HFF-Myc (cell line): ENCODE results near the gene ARPIN.
"Not testable (repeated sequence)": the region's sequence is repeated elsewhere in the genome, so short reads cannot be mapped to it uniquely, and the experiment has no call there.

Experiments
- DNase-seq: peaks from one replicate; pipeline ENCODE4 v3.0.0-alpha.2; 2011; ENCODE audit warnings: low read depth; ENCODE audit errors: extremely low read depth
- H3K4me3 ChIP-seq: replicated peaks from 2 replicates; pipeline ENCODE4 v1.5.1; 2011; ENCODE audit warnings: low read depth, mild to moderate bottlenecking, control low read depth, low read length
- TF ChIP-seq, protein P1 (sequence below): IDR thresholded peaks from 2 replicates; pipeline ENCODE4 v1.5.1; 2012; ENCODE audit warnings: mild to moderate bottlenecking, low read depth, low read length, control low read depth; ENCODE audit errors: missing control alignments

ARPIN gene

GRCh38 chr15:89912674-89913396 is at the start of gene ARPIN:
ARPIN (minus strand) TSS chr15:89912952; CDS start chr15:89912835, 117 bp downstream.
- TF ChIP-seq, protein P1, sequence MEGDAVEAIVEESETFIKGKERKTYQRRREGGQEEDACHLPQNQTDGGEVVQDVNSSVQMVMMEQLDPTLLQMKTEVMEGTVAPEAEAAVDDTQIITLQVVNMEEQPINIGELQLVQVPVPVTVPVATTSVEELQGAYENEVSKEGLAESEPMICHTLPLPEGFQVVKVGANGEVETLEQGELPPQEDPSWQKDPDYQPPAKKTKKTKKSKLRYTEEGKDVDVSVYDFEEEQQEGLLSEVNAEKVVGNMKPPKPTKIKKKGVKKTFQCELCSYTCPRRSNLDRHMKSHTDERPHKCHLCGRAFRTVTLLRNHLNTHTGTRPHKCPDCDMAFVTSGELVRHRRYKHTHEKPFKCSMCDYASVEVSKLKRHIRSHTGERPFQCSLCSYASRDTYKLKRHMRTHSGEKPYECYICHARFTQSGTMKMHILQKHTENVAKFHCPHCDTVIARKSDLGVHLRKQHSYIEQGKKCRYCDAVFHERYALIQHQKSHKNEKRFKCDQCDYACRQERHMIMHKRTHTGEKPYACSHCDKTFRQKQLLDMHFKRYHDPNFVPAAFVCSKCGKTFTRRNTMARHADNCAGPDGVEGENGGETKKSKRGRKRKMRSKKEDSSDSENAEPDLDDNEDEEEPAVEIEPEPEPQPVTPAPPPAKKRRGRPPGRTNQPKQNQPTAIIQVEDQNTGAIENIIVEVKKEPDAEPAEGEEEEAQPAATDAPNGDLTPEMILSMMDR = no peak
- peak within 1 kb of the TSS; percentile 58 for H3K4me3 ChIP-seq
- no peak for DNase-seq

DNA sequence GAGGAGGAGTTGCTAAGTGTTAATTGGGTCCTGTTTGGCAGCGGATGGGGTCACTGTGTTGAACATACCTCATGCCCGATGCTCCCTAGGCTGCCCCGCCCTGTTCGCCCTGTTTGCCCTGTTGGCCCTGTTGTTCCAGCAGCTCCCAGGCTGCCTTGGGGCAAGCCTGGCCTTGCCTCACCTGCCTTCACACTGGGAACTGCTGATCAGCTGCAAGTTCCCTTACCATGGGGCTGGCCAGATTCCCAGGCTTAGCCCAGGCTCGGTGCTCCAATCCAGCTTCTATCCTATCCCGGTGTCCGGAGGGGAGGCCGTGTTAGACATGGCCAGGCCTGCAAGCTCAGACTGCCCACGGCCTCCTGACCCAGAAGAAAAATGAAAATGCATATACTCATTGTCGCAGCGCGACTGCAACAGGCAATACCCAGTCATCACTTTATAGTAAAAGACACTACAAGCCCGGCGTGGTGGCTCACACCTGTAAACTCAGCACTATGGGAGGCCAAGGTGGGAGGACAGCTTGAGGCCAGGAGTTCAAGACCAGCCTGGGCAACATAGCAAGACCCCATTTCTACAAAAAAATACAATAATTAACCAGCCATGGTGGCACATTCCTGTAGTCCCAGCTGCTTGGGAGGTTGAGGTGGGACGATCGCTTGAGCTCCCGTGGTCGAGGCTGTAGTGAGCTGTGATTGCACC is 45.5 kb upstream of the ARPIN start:
- DNase-seq = no peak
- TF ChIP-seq, protein P1 = no peak

GRCh38 chr15:89955449-89955998 is 42.8 kb upstream of the ARPIN start:
- not testable (repeated sequence) for DNase-seq, H3K4me3 ChIP-seq

More for the DNA sequence above, 45.5 kb upstream of the ARPIN start:
- no peak overlapping the region for H3K4me3 ChIP-seq

DNA sequence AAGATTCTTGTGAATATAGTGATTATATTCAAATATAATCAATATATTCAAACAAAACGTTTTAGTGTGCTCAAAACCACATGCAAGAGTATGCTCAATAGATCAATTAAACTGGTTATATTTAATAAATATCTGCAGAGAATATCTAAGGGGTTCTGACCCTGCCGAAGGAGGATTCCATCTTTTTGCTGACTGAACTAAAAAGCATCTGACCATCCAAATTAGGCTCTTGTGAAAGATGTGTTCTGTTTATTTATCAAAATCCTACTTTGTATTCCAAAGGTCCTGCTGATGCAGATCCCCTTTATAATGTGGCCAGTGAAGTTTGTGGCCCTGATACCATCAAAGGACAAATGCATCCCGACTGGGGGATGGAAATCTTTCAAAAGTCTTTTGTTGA is 41.8 kb upstream of the ARPIN start:
- H3K4me3 ChIP-seq = no peak overlapping the region
- no peak for DNase-seq
- TF ChIP-seq, protein P1 = no peak

DNA sequence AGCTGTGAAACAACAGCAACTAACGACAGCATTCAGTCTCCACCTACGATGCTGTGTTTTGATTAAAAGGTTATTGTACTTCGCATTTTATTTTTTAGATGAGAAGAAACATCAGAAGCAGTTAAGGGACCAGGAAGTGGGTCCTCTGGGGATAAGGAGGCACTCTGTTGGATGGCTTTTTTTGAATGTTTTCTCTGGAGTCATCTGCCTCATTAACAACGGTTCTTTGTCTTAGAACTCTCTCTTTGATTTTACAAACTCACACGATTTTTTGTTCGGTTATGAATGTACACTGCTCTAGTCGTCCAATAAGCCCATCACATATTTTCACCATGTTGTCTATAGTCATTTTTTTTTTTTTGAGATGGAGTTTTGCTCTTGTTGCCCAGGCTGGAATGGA is 36.0 kb upstream of the ARPIN start:
- H3K4me3 ChIP-seq = no peak overlapping the region
- no peak for DNase-seq
- TF ChIP-seq, protein P1 = no peak

DNA sequence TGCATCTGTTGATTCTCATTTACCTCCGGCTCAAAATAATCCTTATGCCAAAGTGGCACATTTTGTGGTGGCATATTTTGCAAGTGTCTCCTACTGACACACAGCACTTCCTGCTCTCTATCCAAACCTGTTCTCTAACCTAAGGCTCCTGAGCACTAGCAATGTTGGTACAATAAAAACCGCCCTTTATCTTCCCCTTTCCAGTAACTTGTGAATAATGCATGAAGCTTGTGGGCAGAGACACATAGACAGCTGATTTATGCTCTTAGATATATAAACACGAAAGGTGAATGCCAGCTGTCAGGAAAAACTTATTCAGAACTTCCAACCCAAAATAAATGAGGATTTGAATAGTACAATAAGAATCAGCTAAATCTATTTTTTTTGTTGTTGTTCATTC is 34.6 kb upstream of the ARPIN start:
- TF ChIP-seq, protein P1 = no peak
- DNase-seq = no peak
- no peak overlapping the region for H3K4me3 ChIP-seq

DNA sequence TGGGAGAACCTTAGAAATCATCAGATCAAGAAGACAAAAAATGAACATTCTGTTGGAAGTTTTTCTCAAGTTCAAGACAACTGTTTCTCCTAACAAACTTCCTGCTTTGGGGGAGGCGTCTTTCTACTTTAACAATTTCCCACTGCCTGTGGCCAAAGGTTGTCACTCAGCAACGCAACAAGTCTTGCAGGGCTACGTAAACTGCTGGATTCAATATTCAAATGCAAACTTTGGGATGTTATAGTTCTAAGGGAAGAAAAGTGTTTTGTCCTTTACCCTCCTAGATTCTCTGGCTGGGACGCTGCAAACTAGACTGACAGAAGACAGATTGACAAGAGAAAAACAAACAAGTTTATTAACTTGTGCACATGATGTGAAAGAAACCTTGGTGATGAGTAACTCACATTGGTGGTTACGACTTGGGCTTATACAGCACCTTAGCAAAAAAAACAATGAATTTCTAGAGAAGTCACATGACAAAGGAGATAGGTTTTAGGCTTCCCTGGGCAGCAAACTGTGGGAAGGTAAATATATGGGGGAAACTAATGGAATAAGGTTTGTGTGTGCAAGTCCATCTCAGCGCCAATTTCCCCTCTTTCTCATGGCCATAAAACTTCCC is 34.0 kb upstream of the ARPIN start:
- no peak for DNase-seq
- no peak overlapping the region for H3K4me3 ChIP-seq
- TF ChIP-seq, protein P1 = no peak

DNA sequence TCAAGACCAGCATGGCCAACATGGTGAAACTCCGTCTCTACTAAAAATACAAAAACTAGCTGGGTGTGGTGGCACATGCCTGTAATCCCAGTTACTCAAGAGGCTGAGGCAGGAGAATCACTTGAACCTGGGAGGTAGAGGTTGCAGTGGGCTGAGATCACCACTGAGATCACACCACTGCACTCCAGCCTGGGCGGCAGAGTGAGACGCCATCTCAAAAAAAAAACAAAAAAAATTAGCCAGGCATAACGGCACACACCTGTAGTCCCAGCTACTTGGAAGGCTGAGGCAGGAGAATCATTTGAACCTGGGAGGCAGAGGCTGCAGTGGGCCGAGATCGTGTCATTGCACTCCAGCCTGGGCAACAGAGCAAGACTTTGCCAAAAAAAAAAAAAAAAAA is 31.0 kb upstream of the ARPIN start:
- DNase-seq, H3K4me3 ChIP-seq: not testable (repeated sequence)
